DMS53 treated with DMSO at 0.1 percent for 48 hours (cell line): Measurements from ENCODE around the gene HEXD.
"Not testable (repeated sequence)": the region's sequence is repeated elsewhere in the genome, so short reads cannot be mapped to it uniquely, and the experiment has no call there.

Experiments
- DNase-seq: peaks from one replicate; lab custom pipeline; 2025; ENCODE audit not compliant: unreplicated experiment; lab: John Stamatoyannopoulos, UW

Gene HEXD

GRCh38 chr17:82396601-82397435 is 21.3 kb upstream of the HEXD start:
- DNase-seq = no peak

- no peak for DNase-seq
These were observed 20.5 kb upstream of the HEXD start for GRCh38 chr17:82397449-82398335.

GRCh38 chr17:82399041-82399441 is 19.1 kb upstream of the HEXD start:
- DNase-seq = no peak

GRCh38 chr17:82399601-82400101 is 18.5 kb upstream of the HEXD start:
- DNase-seq = no peak

- no peak for DNase-seq
These were observed 17.9 kb upstream of the HEXD start for GRCh38 chr17:82400206-82400605.

- no peak for DNase-seq
These were observed 17.3 kb upstream of the HEXD start for GRCh38 chr17:82400830-82401229.

GRCh38 chr17:82402865-82403264 is 15.3 kb upstream of the HEXD start:
- no peak for DNase-seq

- no peak for DNase-seq
These were observed 14.2 kb upstream of the HEXD start for GRCh38 chr17:82403662-82404660.

- DNase-seq = no peak
These were observed 13.1 kb upstream of the HEXD start for GRCh38 chr17:82405051-82405450.

- no peak for DNase-seq
These were observed 11.9 kb upstream of the HEXD start for GRCh38 chr17:82406131-82406671.

- DNase-seq = no peak
These were observed 10.9 kb upstream of the HEXD start for GRCh38 chr17:82407255-82407654.

- no peak for DNase-seq
These were observed 9.7 kb upstream of the HEXD start for GRCh38 chr17:82408288-82408937.

GRCh38 chr17:82408938-82409318 is 9.2 kb upstream of the HEXD start:
- no peak for DNase-seq

GRCh38 chr17:82410014-82410716 is 8.0 kb upstream of the HEXD start:
- DNase-seq = no peak

GRCh38 chr17:82411396-82412053 is 6.6 kb upstream of the HEXD start:
- DNase-seq = no peak

- not testable (repeated sequence) for DNase-seq
These were observed 6.1 kb upstream of the HEXD start for GRCh38 chr17:82412081-82412480.

- DNase-seq = no peak
These were observed 5.3 kb upstream of the HEXD start for GRCh38 chr17:82412535-82413520.
